Natural killer cell (primary cell): ENCODE results near the gene ERBB4. TPM values are rescaled to one million over a fixed set of nuclear protein-coding genes. Genes with fewer than 3 reads are reported as not detected.

Experiments used
- ATAC-seq, 3 donors: fragments of 150-1000 bp in 2 of 3; fragments of 200-7000 bp in 1 of 3; cut with Tn5 transposase; 1 replicate in 1 of 3; 2 replicates in 2 of 3; pipeline ENCODE4 v1.10.0; 2021; ENCODE audit warnings: mild to moderate bottlenecking in 2 of 3, moderate library complexity in 2 of 3
- DNase-seq, 2 donors: peaks; one replicate each; pipeline versions ENCODE4 v3.0.0 to v3.0.0-alpha.2; 2013 to 2021; ENCODE audit warnings: mixed read lengths in 1 of 2
- H3K27ac ChIP-seq: one replicate; pipeline ENCODE4 v1.5.1; 2013; ENCODE audit warnings: mild to moderate bottlenecking, low read length
- H3K27me3 ChIP-seq: one replicate; pipeline ENCODE4 v1.6.1; 2013; ENCODE audit warnings: low read length; ENCODE audit not compliant: control insufficient read depth, insufficient read depth
- H3K36me3 ChIP-seq: one replicate; pipeline ENCODE4 v1.6.1; 2013; ENCODE audit warnings: low read length; ENCODE audit not compliant: control insufficient read depth, insufficient read depth
- H3K4me1 ChIP-seq: one replicate; pipeline ENCODE4 v1.6.1; 2013; ENCODE audit warnings: low read length; ENCODE audit not compliant: control insufficient read depth, insufficient read depth
- H3K4me3 ChIP-seq: one replicate; pipeline ENCODE4 v1.5.1; 2013; ENCODE audit warnings: low read length
- H3K9me3 ChIP-seq: one replicate; pipeline ENCODE4 v1.6.1; 2013; ENCODE audit warnings: low read length; ENCODE audit not compliant: control insufficient read depth, insufficient read depth
- H3K27ac Mint-ChIP-seq, 2 donors: one replicate each; pipeline ENCODE4 v1.8.0; 2022; ENCODE audit warnings: mild to moderate bottlenecking in 2 of 2, mixed read lengths in 2 of 2, moderate library complexity in 1 of 2
- H3K27me3 Mint-ChIP-seq, 2 donors: one replicate each; pipeline ENCODE4 v1.8.0; 2022; ENCODE audit warnings: low read depth in 2 of 2, mixed read lengths in 2 of 2
- H3K36me3 Mint-ChIP-seq: one replicate; pipeline ENCODE4 v1.8.0; 2022; ENCODE audit warnings: mixed read lengths
- H3K4me1 Mint-ChIP-seq, 2 donors: one replicate each; pipeline ENCODE4 v1.8.0; 2022; ENCODE audit warnings: mixed read lengths in 2 of 2
- H3K4me3 Mint-ChIP-seq: one replicate; pipeline ENCODE4 v1.8.0; 2022; ENCODE audit warnings: mild to moderate bottlenecking, moderate library complexity, mixed read lengths
- H3K9me3 Mint-ChIP-seq, 2 donors: one replicate each; pipeline ENCODE4 v1.8.0; 2022; ENCODE audit warnings: mixed read lengths in 2 of 2
- WGBS: methylation state at CpG from one replicate; pipeline ENCODE4 v1.1.7; 2013; ENCODE audit warnings: missing lambda C conversion rate; ENCODE audit not compliant: insufficient coverage; 5-methylcytosine and 5-hydroxymethylcytosine counted together
- intact Hi-C: fragments of 100-400 bp; cut with micrococcal nuclease; formaldehyde crosslinking; loops from one replicate; pipeline ENCODE4 v1.14.2; 2022
- total RNA-seq, 4 donors: library from RNA; stranded (reverse); fragments of 120-200 nt in 1 of 4; gene quantifications; one replicate each; pipeline versions ENCODE4 v1.2.3 to v1.2.4, GENCODE V29; 2013 to 2022
- TF ChIP-seq, protein P1 (sequence below): fragments of 200-600 bp; IDR thresholded peaks from one replicate; pipeline ENCODE4 v1.8.0; 2022; ENCODE audit warnings: antibody characterized with exemption

Gene ERBB4
- total RNA-seq, 3 donors from 2014 or later (not counting 1 experiment from before 2014, with no cell fraction given), result 0.08 TPM; not detected in 2

DNA sequence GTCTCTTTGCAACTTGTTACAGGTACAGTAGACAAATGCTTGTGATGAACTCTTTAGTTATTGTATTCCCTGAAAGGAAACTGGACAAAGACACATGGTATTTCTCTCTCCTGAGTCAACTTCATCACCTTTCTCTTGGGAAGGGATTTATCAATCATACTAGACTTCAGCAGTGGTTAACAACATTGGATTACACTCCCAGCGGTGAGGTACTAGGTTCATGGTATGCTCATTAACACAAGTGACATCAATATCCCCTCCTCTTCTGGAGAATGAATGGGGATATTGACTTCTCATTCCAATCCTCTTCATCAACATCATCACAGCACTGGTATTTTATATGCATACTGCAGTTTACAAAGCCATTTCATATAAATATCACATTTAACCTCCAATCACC lies 574.6 kb downstream of the ERBB4 start:
- Mint-ChIP-seq H3K27ac (no peak overlapping the region), H3K36me3 (no peaks in the 10 kb centered on the region), H3K9me3 (peaks cover 4 to 6% of the 10 kb centered on the region in 2 donors), H3K4me3 (no peak overlapping the region), H3K27me3 (no peaks in the 10 kb centered on the region), H3K4me1 (no peaks in the 10 kb centered on the region)
- Histone ChIP-seq H3K4me1 (no peaks in the 10 kb centered on the region), H3K4me3 (no peak overlapping the region), H3K27me3 (no peaks in the 10 kb centered on the region), H3K9me3 (no peaks in the 10 kb centered on the region), H3K36me3 (no peaks in the 10 kb centered on the region), H3K27ac (no peak overlapping the region)
- ATAC-seq, result no peak
- WGBS, result no CpG with 5 or more reads among the region's 1 CpG
- TF ChIP-seq, protein P1, sequence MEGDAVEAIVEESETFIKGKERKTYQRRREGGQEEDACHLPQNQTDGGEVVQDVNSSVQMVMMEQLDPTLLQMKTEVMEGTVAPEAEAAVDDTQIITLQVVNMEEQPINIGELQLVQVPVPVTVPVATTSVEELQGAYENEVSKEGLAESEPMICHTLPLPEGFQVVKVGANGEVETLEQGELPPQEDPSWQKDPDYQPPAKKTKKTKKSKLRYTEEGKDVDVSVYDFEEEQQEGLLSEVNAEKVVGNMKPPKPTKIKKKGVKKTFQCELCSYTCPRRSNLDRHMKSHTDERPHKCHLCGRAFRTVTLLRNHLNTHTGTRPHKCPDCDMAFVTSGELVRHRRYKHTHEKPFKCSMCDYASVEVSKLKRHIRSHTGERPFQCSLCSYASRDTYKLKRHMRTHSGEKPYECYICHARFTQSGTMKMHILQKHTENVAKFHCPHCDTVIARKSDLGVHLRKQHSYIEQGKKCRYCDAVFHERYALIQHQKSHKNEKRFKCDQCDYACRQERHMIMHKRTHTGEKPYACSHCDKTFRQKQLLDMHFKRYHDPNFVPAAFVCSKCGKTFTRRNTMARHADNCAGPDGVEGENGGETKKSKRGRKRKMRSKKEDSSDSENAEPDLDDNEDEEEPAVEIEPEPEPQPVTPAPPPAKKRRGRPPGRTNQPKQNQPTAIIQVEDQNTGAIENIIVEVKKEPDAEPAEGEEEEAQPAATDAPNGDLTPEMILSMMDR, result no peak
- intact Hi-C loops, result no loop called here
- DNase-seq, result no peak

GRCh38 chr2:211957799-211958198 lies 580.8 kb downstream of the ERBB4 start:
- H3K9me3 Mint-ChIP-seq, result peaks cover 4 to 7% of the 10 kb centered on the region in 2 donors
- Histone ChIP-seq H3K27me3 (no peaks in the 10 kb centered on the region), H3K4me1 (no peaks in the 10 kb centered on the region), H3K36me3 (no peaks in the 10 kb centered on the region), H3K4me3 (no peak overlapping the region), H3K27ac (no peak overlapping the region), H3K9me3 (no peaks in the 10 kb centered on the region)
- TF ChIP-seq, protein P1, result no peak
- no peak overlapping the region for H3K4me3 Mint-ChIP-seq
- no peak overlapping the region for H3K27ac Mint-ChIP-seq
- ATAC-seq (no peak), DNase-seq (no peak)
- H3K27me3 Mint-ChIP-seq, result no peaks in the 10 kb centered on the region
- intact Hi-C loops, result no loop called here
- WGBS, result 81% methylated on average over 1 of the region's 1 CpG
- no peaks in the 10 kb centered on the region for H3K36me3 Mint-ChIP-seq
- H3K4me1 Mint-ChIP-seq, result no peaks in the 10 kb centered on the region

DNA sequence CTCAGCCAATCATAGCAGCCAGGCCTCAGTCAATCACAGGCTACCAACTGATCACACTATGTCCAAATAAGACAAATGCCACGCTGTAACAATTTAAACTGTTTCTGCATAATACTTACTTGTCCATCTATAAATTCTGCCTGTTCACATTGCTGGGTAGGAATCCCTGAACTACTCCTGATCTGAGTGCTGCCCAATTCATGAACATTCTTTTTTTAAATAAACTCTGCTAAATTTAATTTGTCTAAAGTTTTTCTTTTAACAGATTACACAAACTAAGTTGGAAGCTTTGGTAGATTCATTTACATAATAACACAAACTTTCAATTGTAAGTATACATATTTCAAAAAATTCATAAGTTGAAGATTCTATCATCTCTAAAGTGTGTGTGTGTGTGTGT lies 583.0 kb downstream of the ERBB4 start:
- H3K36me3 ChIP-seq, result no peaks in the 10 kb centered on the region
- H3K27ac ChIP-seq, result no peak overlapping the region
- Mint-ChIP-seq H3K4me3 (no peak overlapping the region), H3K27me3 (no peaks in the 10 kb centered on the region), H3K4me1 (no peaks in the 10 kb centered on the region), H3K27ac (no peak overlapping the region), H3K9me3 (peaks cover 0 to 3% of the 10 kb centered on the region in 2 donors), H3K36me3 (no peaks in the 10 kb centered on the region)
- TF ChIP-seq, protein P1, result no peak
- no peaks in the 10 kb centered on the region for H3K27me3 ChIP-seq
- no peaks in the 10 kb centered on the region for H3K4me1 ChIP-seq
- no peak overlapping the region for H3K4me3 ChIP-seq
- ATAC-seq, result no peak
- no peak for DNase-seq
- WGBS, result 83% methylated on average over 1 of the region's 1 CpG
- intact Hi-C loops, result no loop called here
- no peaks in the 10 kb centered on the region for H3K9me3 ChIP-seq

GRCh38 chr2:211948932-211949331 lies 589.7 kb downstream of the ERBB4 start:
- Mint-ChIP-seq H3K27me3 (no peaks in the 10 kb centered on the region), H3K9me3 (peaks cover 5 to 7% of the 10 kb centered on the region in 2 donors), H3K27ac (no peak overlapping the region), H3K36me3 (no peaks in the 10 kb centered on the region), H3K4me1 (no peaks in the 10 kb centered on the region), H3K4me3 (no peak overlapping the region)
- Histone ChIP-seq H3K36me3 (no peaks in the 10 kb centered on the region), H3K27ac (no peak overlapping the region), H3K4me1 (no peaks in the 10 kb centered on the region), H3K4me3 (no peak overlapping the region), H3K9me3 (no peaks in the 10 kb centered on the region), H3K27me3 (no peaks in the 10 kb centered on the region)
- no peak for DNase-seq
- ATAC-seq, result no peak
- 62% methylated on average over 2 of the region's 2 CpGs for WGBS
- TF ChIP-seq, protein P1, result no peak
- intact Hi-C loops, result no loop called here
